A549 (cell line): ENCODE results near the gene CAMSAP1.

Source experiments
- BHLHE40 ChIP-seq: IDR thresholded peaks from 2 replicates; pipeline ENCODE4 v1.6.1; 2012; ENCODE audit warnings: low read depth, low read length, inconsistent platforms
- CEBPB ChIP-seq, 2 experiments: fragments of >200 bp in 1 of 2; sonication (Bioruptor Twin) in 1 of 2; formaldehyde crosslinking in 1 of 2; IDR thresholded peaks; 2 replicates each; pipeline ENCODE4 v1.6.1; 2012 to 2016
- CHD2 ChIP-seq: fragments of 150-350 bp; IDR thresholded peaks from 2 replicates; pipeline ENCODE4 v1.6.1; 2014; ENCODE audit warnings: low read length; ENCODE audit not compliant: partially characterized antibody
- CHD4 ChIP-seq: fragments of 200-600 bp; sonication (generic); IDR thresholded peaks from 2 replicates; pipeline ENCODE4 v1.6.1; 2016; ENCODE audit warnings: antibody characterized with exemption, mild to moderate bottlenecking, borderline replicate concordance
- CTCF ChIP-seq: fragments of >200 bp; sonication (Bioruptor Twin); formaldehyde crosslinking; IDR thresholded peaks from 3 replicates; pipeline ENCODE4 v1.5.1; 2016
- ELK1 ChIP-seq: fragments of 150-350 bp; IDR thresholded peaks from 2 replicates; pipeline ENCODE4 v1.6.1; 2014; ENCODE audit warnings: low read depth, mild to moderate bottlenecking, low read length
- EP300 ChIP-seq, 2 experiments: fragments of >200 bp; sonication (Bioruptor Twin); formaldehyde crosslinking; IDR thresholded peaks; 2 replicates in 1 of 2; 3 replicates in 1 of 2; pipeline ENCODE4 v1.6.1; 2016 to 2017
- JUN ChIP-seq, 2 experiments: fragments of >200 bp; sonication (Bioruptor Twin); formaldehyde crosslinking; IDR thresholded peaks; 2 replicates in 1 of 2; 3 replicates in 1 of 2; pipeline ENCODE4 v1.6.1; 2016 to 2017
- MAX ChIP-seq: IDR thresholded peaks from 2 replicates; pipeline ENCODE4 v1.6.1; 2012
- PBX3 ChIP-seq: IDR thresholded peaks from 2 replicates; pipeline ENCODE4 v1.6.1; 2012
- POLR2A ChIP-seq: IDR thresholded peaks from 2 replicates; pipeline ENCODE4 v1.6.1; 2012; ENCODE audit warnings: mild to moderate bottlenecking, low read length
- REST ChIP-seq: fragments of 200-600 bp; sonication (generic); IDR thresholded peaks from 2 replicates; pipeline ENCODE4 v1.6.1; 2016; ENCODE audit warnings: antibody characterized with exemption, mild to moderate bottlenecking, moderate library complexity
- RFX5 ChIP-seq: fragments of 450-650 bp; IDR thresholded peaks from 2 replicates; pipeline ENCODE4 v1.7.1; 2014; ENCODE audit warnings: antibody characterized with exemption, mild to moderate bottlenecking, moderate library complexity
- SMC3 ChIP-seq: fragments of >200 bp; sonication (Bioruptor Twin); formaldehyde crosslinking; IDR thresholded peaks from 3 replicates; pipeline ENCODE4 v1.6.1; 2018; ENCODE audit warnings: inconsistent platforms

- TF ChIP-seq PBX3 = no peak
- TF ChIP-seq CTCF = no peak
- TF ChIP-seq ELK1 = no peak
- no peak for TF ChIP-seq POLR2A
- no peak for TF ChIP-seq REST
- TF ChIP-seq CHD2 = no peak
- TF ChIP-seq SMC3 = no peak
- no peak for TF ChIP-seq JUN (IDR thresholded peaks at IDR 0.05)
- no peak for TF ChIP-seq RFX5
- no peak for TF ChIP-seq CHD4
- TF ChIP-seq EP300 (IDR thresholded peaks at IDR 0.05) = no peak
- no peak for TF ChIP-seq BHLHE40
- TF ChIP-seq MAX = no peak
- TF ChIP-seq CEBPB (IDR thresholded peaks at IDR 0.05) = no peak
Observed at GRCh38 chr9:135798263-135798585, 109.1 kb downstream of the CAMSAP1 start.
